Fibroblast of the aortic adventitia (primary cell): ENCODE results near the gene EPHB3. TPM values are rescaled to one million over a fixed set of nuclear protein-coding genes. Genes with fewer than 3 reads are reported as not detected.

Experiments
- DNase-seq: peaks from one replicate; pipeline ENCODE4 v3.0.0-alpha.2; 2010; ENCODE audit warnings: low read depth
- H3K4me3 ChIP-seq: 2 replicates; pipeline ENCODE4 v1.5.1; 2011; ENCODE audit warnings: low read depth, mild to moderate bottlenecking, control low read depth, low read length, moderate library complexity
- total RNA-seq: library from RNA; depleted of rRNA; stranded (reverse); fragments of >200 nt; gene quantifications from 2 replicates; pipeline ENCODE4 v1.2.3, GENCODE V29; 2012; ENCODE audit warnings: low replicate concordance
- TF ChIP-seq, protein P1 (sequence below): IDR thresholded peaks from 2 replicates; pipeline ENCODE4 v1.5.1; 2011; ENCODE audit warnings: mild to moderate bottlenecking, low read length, control low read depth, inconsistent platforms; ENCODE audit not compliant: insufficient read depth

Gene EPHB3
- total RNA-seq, 1 donor: 2.5 TPM

DNA sequence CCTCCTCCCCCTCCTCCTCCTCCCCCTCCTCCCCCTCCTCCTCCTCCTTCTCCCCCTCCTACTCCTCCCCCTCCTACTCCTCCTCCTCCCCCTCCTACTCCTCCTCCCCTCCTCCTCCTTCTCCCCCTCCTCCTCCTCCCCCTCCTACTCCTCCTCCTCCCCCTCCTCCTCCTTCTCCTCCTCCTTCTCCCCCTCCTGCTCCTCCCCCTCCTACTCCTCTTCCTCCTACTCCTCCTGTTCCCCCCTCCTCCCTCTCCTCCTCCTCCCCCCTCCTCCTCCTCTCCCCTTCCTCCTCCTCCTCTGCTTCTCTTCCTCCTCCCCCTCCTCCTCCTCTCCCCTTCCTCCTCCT lies 17.1 kb upstream of the EPHB3 start:
- DNase-seq: no peak
- TF ChIP-seq, protein P1, sequence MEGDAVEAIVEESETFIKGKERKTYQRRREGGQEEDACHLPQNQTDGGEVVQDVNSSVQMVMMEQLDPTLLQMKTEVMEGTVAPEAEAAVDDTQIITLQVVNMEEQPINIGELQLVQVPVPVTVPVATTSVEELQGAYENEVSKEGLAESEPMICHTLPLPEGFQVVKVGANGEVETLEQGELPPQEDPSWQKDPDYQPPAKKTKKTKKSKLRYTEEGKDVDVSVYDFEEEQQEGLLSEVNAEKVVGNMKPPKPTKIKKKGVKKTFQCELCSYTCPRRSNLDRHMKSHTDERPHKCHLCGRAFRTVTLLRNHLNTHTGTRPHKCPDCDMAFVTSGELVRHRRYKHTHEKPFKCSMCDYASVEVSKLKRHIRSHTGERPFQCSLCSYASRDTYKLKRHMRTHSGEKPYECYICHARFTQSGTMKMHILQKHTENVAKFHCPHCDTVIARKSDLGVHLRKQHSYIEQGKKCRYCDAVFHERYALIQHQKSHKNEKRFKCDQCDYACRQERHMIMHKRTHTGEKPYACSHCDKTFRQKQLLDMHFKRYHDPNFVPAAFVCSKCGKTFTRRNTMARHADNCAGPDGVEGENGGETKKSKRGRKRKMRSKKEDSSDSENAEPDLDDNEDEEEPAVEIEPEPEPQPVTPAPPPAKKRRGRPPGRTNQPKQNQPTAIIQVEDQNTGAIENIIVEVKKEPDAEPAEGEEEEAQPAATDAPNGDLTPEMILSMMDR: no peak
- no peak overlapping the region for H3K4me3 ChIP-seq

DNA sequence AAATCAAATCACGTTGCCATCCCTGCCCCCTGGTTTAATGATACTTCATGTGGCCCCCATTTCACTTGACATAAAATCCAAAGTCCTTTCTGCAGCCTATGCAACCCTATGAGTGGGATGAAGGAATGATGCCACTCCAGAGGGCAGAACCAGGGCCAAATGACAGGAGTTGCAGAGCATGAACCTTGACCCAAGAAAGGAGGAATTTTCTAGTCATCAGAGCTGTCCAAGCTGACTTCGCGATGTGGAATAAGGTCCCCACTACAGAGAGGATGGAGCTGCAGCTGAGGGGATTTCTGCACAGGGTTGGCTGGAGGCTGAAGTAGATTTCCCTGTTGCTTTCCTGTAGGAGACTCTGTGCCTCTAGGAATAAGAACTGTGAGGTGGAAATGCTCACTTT lies 15.8 kb upstream of the EPHB3 start:
- DNase-seq: no peak
- TF ChIP-seq, protein P1: no peak
- H3K4me3 ChIP-seq: no peak overlapping the region

DNA sequence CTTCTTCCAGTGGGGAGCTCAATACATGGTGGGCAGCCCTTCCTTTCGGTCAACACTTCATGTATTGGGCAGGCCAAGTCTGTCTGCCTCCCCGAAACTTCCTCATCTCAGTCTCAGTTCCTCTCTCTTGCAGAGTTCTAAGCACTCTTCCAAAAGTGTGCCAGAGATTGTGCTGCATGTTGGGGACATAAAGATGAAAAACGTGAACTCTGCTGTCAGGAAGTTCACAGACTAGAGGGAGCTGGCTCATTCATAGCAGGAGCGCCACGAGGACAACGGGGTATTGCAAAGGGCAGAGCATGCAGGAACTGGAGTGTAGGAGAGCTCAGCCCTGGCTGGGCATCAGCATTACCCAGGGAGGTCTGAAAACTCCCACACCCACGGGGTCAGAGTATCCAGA lies 15.3 kb upstream of the EPHB3 start:
- TF ChIP-seq, protein P1: no peak
- DNase-seq: no peak
- no peak overlapping the region for H3K4me3 ChIP-seq

DNA sequence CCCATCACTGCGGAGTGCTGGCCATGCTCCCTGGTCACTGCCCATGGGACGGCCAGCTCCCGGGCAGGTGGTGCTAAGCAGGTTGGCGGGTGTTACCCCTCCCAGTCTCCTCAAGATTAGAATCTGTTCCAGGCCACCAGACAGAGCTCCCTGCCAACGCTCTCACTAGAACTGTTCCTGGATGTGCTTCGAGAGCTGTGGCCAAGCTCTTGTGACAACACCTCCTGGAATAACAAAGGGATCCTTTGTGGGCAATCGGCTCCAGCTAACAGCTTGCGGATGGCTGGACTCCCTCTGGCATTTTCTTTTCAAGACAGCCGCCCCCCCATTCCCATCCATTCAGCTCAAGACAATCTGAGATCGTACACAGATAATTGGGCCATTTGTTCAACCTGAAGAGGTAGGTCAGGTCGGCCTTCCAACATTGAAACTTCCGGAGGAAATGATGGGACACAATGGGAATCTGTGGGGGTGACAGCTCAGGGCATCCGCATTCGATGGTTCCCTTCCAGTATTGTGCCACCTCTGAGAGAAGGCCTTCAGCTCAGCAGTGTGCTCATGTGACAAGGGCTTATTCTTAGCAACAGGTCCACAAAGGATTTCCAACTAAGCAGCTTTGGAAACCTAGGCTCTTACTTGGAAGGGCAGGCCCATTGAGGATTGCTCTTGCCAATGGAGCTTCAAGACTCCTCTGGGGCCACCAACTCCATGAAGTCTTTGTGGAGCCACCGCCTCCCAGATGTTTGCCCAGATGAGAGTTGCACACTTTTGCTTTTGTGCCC lies 11.6 kb upstream of the EPHB3 start:
- TF ChIP-seq, protein P1: no peak
- H3K4me3 ChIP-seq: no peak overlapping the region
- DNase-seq: no peak

DNA sequence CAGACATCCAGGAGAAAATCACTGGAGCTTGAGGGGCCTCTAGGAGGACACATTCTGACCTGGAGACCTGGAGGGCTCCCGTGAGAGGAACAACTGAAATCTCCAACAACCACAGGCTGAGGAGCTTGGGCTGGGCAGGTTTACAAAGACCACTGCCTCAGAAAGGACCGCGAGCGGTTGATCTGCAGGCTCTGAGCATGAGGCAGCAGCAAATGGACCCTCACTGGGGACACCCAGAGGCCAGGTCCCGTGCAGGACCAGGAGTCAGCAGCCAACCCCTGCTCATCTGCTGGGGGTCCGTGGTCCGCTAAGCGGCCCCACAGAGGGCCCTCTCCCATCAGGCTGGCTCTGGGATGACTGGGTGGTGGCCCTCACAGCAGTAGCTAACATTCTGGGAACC lies 10.5 kb upstream of the EPHB3 start:
- TF ChIP-seq, protein P1: no peak
- DNase-seq: no peak
- H3K4me3 ChIP-seq: no peak overlapping the region

DNA sequence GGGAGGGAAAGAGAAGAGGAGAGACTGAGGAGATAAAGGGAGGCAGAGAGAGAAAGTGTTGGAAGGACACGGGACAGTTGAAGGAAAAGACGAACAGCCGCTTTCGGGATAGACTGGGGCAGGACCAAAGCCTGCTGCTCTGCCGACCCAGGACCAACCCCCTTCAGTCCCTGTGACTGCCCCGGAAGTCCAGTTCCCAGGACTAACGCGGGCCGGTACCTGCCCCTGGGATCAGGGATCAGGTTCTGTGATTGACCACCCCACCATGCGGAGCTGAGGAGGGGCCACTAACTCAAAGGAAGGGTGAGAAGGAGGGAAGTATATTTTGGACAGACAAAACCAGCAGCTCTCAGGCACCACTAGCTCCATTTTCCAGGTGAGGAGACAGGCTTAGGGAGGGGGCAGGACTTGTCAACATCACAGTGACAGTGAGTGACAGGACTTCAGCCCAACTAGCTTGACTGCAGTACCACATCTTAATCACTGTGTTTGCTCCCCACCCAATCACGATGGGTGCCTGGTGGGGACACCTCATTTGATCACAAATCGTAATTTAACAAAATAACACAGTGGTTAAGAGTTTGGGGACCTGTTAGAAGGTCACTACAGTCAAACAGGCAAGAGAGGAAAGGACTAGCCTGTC lies 9.8 kb upstream of the EPHB3 start:
- no peak overlapping the region for H3K4me3 ChIP-seq
- no peak for DNase-seq
- TF ChIP-seq, protein P1: no peak
